MM.1S (cell line): Measurements from ENCODE around the gene CNTNAP2.

Source experiments
- DNase-seq: peaks from one replicate; pipeline ENCODE4 v3.0.0-alpha.2; 2015
- H2AFZ ChIP-seq: fragments of 300-600 bp; sonication (generic); 2 replicates; pipeline ENCODE4 v1.6.0; 2016; ENCODE audit warnings: antibody characterized with exemption, low read length
- H3F3A ChIP-seq: fragments of 300-600 bp; sonication (generic); 2 replicates; pipeline ENCODE4 v1.6.1; 2016; ENCODE audit warnings: mild to moderate bottlenecking, antibody characterized with exemption, low read length, moderate library complexity, mixed read lengths; ENCODE audit not compliant: insufficient read depth
- H3K27ac ChIP-seq: fragments of 300-600 bp; sonication (generic); 2 replicates; pipeline ENCODE4 v1.5.1; 2016; ENCODE audit warnings: mild to moderate bottlenecking, low read length
- H3K27me3 ChIP-seq: fragments of 300-600 bp; sonication (generic); replicated peaks from 2 replicates; pipeline ENCODE4 v1.6.0; 2016; ENCODE audit warnings: low read length; ENCODE audit not compliant: insufficient read depth
- H3K36me3 ChIP-seq: fragments of 300-600 bp; sonication (generic); replicated peaks from 2 replicates; pipeline ENCODE4 v1.6.1; 2016; ENCODE audit warnings: mild to moderate bottlenecking, low read length, mixed read lengths; ENCODE audit not compliant: insufficient read depth
- H3K4me1 ChIP-seq: fragments of 300-600 bp; sonication (generic); 2 replicates; pipeline ENCODE4 v1.6.1; 2016; ENCODE audit warnings: low read length, mixed read lengths
- H3K4me2 ChIP-seq: fragments of 300-600 bp; sonication (generic); 2 replicates; pipeline ENCODE4 v1.6.0; 2016; ENCODE audit warnings: low read depth, low read length
- H3K4me3 ChIP-seq: fragments of 300-600 bp; sonication (generic); 2 replicates; pipeline ENCODE4 v1.5.1; 2016; ENCODE audit warnings: low read length, mixed read lengths
- H3K79me2 ChIP-seq: fragments of 300-600 bp; sonication (generic); 2 replicates; pipeline ENCODE4 v1.6.1; 2016; ENCODE audit warnings: mixed run types, low read length, mixed read lengths
- H3K9ac ChIP-seq: fragments of 300-600 bp; sonication (generic); 2 replicates; pipeline ENCODE4 v1.6.1; 2016; ENCODE audit warnings: low read length, mixed read lengths
- H3K9me2 ChIP-seq: fragments of 300-600 bp; sonication (generic); replicated peaks from 2 replicates; pipeline ENCODE4 v1.6.1; 2016; ENCODE audit warnings: mild to moderate bottlenecking, low read length, mixed read lengths; ENCODE audit not compliant: insufficient read depth
- H3K9me3 ChIP-seq: fragments of 300-600 bp; sonication (generic); replicated peaks from 2 replicates; pipeline ENCODE4 v1.6.1; 2016; ENCODE audit warnings: mild to moderate bottlenecking, low read length, mixed read lengths; ENCODE audit not compliant: insufficient read depth
- H4K20me1 ChIP-seq: fragments of 300-600 bp; sonication (generic); 2 replicates; pipeline ENCODE4 v1.6.1; 2016; ENCODE audit warnings: mild to moderate bottlenecking, low read length, moderate library complexity, mixed read lengths; ENCODE audit not compliant: insufficient read depth
- EZH2 ChIP-seq: fragments of 300-600 bp; sonication (generic); optimal IDR thresholded peaks from 2 replicates; pipeline ENCODE3; 2017; ENCODE audit warnings: low read depth, mild to moderate bottlenecking, antibody characterized with exemption, low read length, mixed read lengths
- EZH2phosphoT487 ChIP-seq: fragments of 300-600 bp; sonication (generic); IDR thresholded peaks from 2 replicates; pipeline ENCODE4 v1.6.1; 2018; ENCODE audit warnings: antibody characterized with exemption, low read length
- TF ChIP-seq, protein P1 (sequence below): fragments of 300-600 bp; sonication (generic); IDR thresholded peaks from 2 replicates; pipeline ENCODE4 v1.5.1; 2016; ENCODE audit warnings: antibody characterized with exemption, low read length, mixed read lengths

The CNTNAP2 gene

DNA sequence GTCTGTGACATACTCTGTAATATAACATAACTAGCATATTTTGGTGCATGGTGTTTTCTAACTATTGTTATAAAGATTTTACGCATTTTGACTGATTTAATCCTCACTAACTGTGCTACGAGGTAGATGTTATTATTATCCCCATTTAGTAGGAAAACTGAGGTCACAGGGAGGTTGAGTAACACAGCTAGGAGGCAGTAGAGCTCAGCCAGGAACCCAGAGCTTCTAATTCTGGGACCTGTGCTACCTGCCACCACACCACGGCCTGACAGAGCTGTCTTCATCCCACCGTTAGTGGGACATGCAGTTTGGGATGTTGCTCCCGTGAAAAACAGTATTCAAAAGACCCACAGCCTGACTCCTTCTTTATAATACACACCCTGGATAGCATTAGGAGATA lies 962.5 kb downstream of the CNTNAP2 start:
- Histone ChIP-seq H3K27me3 (no peaks in the 10 kb centered on the region), H3K79me2 (no peaks in the 10 kb centered on the region), H4K20me1 (no peaks in the 10 kb centered on the region), H3K36me3 (no peaks in the 10 kb centered on the region), H3K4me1 (no peaks in the 10 kb centered on the region), H3K4me3 (no peak overlapping the region), H3K9me2 (no peaks in the 10 kb centered on the region), H3K9ac (no peak overlapping the region), H3F3A (no peaks in the 10 kb centered on the region), H3K27ac (no peak overlapping the region), H3K4me2 (no peak overlapping the region), H2AFZ (no peak overlapping the region), H3K9me3 (no peaks in the 10 kb centered on the region)
- TF ChIP-seq EZH2phosphoT487 (no peak), EZH2 (no peak)
- TF ChIP-seq, protein P1, sequence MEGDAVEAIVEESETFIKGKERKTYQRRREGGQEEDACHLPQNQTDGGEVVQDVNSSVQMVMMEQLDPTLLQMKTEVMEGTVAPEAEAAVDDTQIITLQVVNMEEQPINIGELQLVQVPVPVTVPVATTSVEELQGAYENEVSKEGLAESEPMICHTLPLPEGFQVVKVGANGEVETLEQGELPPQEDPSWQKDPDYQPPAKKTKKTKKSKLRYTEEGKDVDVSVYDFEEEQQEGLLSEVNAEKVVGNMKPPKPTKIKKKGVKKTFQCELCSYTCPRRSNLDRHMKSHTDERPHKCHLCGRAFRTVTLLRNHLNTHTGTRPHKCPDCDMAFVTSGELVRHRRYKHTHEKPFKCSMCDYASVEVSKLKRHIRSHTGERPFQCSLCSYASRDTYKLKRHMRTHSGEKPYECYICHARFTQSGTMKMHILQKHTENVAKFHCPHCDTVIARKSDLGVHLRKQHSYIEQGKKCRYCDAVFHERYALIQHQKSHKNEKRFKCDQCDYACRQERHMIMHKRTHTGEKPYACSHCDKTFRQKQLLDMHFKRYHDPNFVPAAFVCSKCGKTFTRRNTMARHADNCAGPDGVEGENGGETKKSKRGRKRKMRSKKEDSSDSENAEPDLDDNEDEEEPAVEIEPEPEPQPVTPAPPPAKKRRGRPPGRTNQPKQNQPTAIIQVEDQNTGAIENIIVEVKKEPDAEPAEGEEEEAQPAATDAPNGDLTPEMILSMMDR = no peak
- DNase-seq = no peak

- H3K4me3 ChIP-seq = no peak overlapping the region
- no peaks in the 10 kb centered on the region for H3K9me3 ChIP-seq
- H3K36me3 ChIP-seq = no peaks in the 10 kb centered on the region
- no peaks in the 10 kb centered on the region for H4K20me1 ChIP-seq
- no peak for TF ChIP-seq EZH2phosphoT487
- no peak for TF ChIP-seq EZH2
- TF ChIP-seq, protein P1 = no peak
- H3F3A ChIP-seq = no peaks in the 10 kb centered on the region
- no peaks in the 10 kb centered on the region for H3K4me1 ChIP-seq
- no peak overlapping the region for H3K27ac ChIP-seq
- no peak for DNase-seq
- H2AFZ ChIP-seq = no peak overlapping the region
- H3K4me2 ChIP-seq = no peak overlapping the region
- no peaks in the 10 kb centered on the region for H3K27me3 ChIP-seq
- H3K79me2 ChIP-seq = no peaks in the 10 kb centered on the region
- H3K9me2 ChIP-seq = no peaks in the 10 kb centered on the region
- no peak overlapping the region for H3K9ac ChIP-seq
Measured at GRCh38 chr7:147079921-147080420, 963.4 kb downstream of the CNTNAP2 start.

DNA sequence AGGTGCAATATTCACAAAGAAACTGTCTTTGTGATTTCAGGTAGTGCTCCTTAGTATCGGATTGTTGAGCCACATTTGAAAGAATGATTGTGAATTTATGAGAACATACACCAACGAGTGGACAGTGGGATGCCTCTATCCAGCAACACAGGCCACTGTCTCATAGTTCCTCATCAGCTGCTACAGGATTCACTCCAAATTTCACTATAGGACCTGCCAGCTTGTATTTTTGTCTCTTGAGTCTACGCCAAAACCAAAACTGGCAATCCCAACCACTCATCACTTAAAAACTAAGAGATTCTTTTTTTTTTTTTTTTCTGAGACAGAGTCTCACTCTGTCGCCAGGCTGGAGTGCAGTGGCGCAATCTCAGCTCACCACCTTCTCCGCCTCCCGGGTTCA lies 964.5 kb downstream of the CNTNAP2 start:
- DNase-seq = no peak
- Histone ChIP-seq H3K27ac (no peak overlapping the region), H3K36me3 (no peaks in the 10 kb centered on the region), H3K27me3 (no peaks in the 10 kb centered on the region), H3K9ac (no peak overlapping the region), H3K9me3 (no peaks in the 10 kb centered on the region), H3F3A (no peaks in the 10 kb centered on the region), H4K20me1 (no peaks in the 10 kb centered on the region), H3K4me2 (no peak overlapping the region), H2AFZ (no peak overlapping the region), H3K79me2 (no peaks in the 10 kb centered on the region), H3K4me3 (no peak overlapping the region), H3K9me2 (no peaks in the 10 kb centered on the region), H3K4me1 (no peaks in the 10 kb centered on the region)
- TF ChIP-seq EZH2 = no peak
- TF ChIP-seq, protein P1 = no peak
- TF ChIP-seq EZH2phosphoT487 = no peak
